Left colon (tissue), 2 donors: ENCODE results near the gene POU2AF3. TPM values are rescaled to one million over a fixed set of nuclear protein-coding genes. Genes with fewer than 3 reads are reported as not detected.

Source experiments
- ATAC-seq: fragments of 200-7000 bp; cut with Tn5 transposase; one replicate; pipeline ENCODE4 v1.9.1; 2020; ENCODE audit warnings: mild to moderate bottlenecking, moderate library complexity
- DNase-seq, 2 donors: peaks; one replicate each; pipeline ENCODE4 v3.0.0-alpha.2; 2020
- intact Hi-C, 2 donors: fragments of 100-400 bp; cut with DNase I in 1 of 2; cut with micrococcal nuclease in 1 of 2; formaldehyde crosslinking; loops; one replicate each; pipeline versions ENCODE4 v1.11.2 to v1.14.0; 2022; cut with DNase I, micrococcal nuclease
- total RNA-seq, 2 donors: library from RNA; stranded (reverse); fragmentation: NEBNext Ultra II Directional; extraction: Animal tissue kit (Norgen Biotek cat#: 25700); gene quantifications; one replicate each; pipeline ENCODE4 v1.2.1, GENCODE V29; 2021
- donor health status: DM: no; HTN: no; CAD: no.
- donor health status: DM: yes; HTN: yes; CAD: no.

Gene POU2AF3
- total RNA-seq, 2 donors from 2014 or later = 6.0 to 6.6 TPM

DNA sequence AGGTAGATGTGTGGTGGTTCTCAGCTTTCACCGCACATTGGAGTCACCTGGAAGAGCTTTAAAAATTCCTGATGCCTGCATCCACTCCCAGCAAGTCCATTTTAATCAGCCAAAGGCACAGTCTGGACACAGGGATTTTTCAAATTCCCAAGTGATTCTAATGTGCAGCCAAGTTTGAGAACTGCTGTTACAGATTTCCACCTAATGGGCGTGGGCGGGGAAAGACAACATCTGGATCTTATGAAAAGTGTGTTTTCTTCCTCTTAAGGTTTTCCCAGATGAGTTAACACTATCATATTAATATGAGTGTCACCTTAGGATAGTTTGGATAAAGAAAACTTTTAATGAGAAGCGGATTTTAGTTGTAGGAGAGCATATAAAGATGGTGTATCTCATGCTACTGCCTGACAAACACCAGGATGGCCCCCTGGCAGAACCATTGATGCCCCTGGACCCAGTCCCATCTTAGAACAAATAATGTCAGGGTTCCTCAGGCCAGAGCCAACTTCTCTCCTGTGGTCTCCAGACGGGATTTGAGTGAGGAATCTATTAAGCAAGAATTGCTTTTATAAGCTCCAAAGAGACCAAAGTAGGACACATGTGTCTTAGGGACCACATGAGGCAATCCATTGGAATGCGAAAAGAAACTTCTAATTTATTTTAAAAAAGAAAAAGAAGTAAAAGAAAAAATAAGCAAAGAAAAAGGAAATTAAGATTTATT is 48.8 kb downstream of the POU2AF3 start:
- DNase-seq = no peak
- no peak for ATAC-seq
- intact Hi-C loops = no loop called here

DNA sequence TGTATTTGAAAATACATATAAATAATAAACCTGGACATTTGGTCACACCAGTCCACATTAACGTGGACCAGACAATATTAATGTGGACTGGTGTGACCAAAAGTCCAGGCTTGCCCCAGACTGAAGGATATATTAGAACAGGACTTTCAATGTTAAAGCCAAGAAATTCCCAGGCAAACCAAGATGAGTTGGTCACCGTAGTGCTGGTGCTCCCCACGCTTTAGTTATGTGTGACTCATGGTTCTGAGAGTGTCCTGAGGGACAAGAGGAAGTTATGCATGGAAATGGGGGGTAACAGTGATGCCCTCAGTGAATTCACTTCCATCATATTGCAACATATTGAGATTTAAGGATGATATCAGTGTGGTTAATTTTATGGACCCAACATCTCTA is 49.4 kb downstream of the POU2AF3 start:
- no peak for ATAC-seq
- no peak for DNase-seq
- intact Hi-C loops = no loop called here

DNA sequence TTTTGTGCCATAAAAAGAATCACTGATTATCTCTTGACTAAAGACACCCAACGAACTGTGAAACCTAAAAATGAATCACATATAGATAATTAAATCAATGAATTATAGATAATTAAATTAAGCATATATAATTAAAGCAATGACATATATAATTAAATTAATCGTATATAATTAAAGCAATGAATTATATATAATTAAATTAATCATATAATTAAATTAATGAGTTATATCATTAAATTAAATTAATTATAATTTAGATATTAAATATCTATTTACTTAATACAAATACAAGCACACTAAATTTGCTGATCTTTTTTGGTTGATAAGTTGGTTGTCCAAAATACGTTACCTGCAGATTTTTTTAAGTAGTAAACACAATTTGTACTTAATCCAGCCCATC is 49.8 kb downstream of the POU2AF3 start:
- intact Hi-C loops = no loop called here
- DNase-seq (no peak), ATAC-seq (no peak)

DNA sequence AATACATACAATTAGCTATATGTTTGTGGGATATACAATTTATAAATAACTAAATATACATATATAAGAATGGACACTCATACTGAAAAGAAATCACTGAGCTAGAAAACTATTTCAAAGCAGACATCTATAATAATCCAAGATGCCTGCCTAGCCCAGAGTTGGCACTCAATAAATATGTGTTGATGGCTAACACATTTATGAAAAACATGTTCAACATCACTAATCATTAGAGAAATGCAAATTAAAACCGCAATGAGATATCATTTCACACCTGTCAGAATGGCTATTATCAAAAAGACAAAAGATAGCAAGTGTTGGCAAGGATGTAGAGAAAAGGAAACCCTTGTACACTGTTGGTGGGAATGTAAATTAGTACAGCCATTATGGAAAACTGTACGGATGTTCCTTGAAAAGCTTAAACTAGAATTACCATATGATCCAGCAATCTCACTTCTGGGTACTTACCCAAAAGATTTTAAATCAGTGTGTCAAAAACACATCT is 50.9 kb downstream of the POU2AF3 start:
- DNase-seq (no peak), ATAC-seq (no peak)
- intact Hi-C loops = no loop called here

DNA sequence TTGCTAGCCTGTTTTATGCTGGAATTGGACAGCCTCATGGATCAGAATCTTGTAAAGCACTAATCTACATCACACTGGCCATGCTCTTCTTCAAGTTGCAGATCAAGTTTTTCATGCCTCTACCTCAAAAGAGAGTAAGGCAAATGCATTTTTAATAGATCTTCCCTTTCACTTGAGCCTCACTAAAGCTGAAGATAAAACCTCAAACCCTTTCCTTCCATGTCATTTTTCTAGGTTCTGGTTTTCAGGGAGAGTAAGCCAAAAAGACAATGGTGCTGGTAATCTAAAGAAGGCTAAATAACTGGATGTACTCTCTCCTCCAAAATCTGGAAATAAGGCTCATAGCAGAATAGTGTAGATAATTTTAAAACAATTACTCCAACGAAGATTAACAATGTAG is 52.5 kb downstream of the POU2AF3 start:
- intact Hi-C loops = no loop called here
- ATAC-seq = no peak
- DNase-seq = no peak

DNA sequence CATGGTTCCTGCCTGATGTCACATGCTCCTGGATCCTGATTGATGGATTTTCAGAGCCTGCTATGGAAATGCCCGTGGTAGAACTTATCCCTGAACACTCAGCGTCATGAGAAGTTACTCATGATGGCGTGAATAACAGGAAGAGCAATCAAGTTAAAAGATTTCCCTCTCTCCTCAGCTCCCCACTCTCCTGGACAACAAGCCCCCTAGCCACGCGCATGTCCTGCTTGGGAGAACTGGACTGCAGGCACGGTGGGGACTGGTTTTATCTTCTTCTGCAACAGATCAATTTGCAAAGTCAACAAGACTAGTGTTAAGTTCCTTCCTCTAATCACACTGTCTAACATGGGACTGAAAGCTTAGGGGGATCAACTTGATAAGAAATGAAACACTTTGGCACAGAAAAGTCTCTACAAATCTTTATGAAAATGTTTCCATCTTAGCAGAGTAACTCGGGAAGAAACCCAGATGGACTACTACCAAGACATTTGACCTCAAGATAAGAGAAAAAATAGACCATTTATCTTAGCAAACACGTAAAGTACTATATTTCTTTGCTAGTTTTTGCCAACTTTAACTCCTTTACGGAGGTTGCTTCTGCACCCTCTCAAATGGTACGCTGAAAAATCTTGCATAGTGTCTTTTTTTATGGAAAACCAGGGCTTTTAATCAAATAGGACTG is 53.2 kb downstream of the POU2AF3 start:
- intact Hi-C loops = no loop called here
- DNase-seq (no peak), ATAC-seq (no peak)

DNA sequence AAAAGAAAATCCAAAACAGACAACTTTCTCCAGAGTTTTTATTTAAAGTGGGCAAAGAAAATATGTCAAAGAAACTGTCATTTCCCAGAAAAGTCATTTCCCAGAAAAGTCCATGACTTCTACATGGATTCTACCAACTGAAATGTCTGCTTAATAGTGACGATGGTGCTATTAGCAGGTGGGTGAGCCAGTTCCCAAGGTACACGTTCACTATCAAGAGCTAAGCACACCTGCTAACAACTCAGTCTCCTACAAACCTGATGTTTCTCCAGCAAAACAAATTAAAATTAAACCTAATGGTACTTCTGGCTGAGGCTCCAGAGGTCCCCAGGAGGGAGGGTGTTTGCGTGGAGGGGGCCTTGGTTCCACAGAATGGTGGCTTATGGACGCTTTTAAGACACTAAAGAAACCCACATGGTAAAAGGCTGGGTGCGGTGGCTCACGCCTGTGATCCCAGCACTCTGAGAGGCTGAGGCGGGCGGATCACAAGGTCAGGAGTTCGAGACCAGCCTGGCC is 53.9 kb downstream of the POU2AF3 start:
- intact Hi-C loops = no loop called here
- ATAC-seq (no peak), DNase-seq (no peak)

DNA sequence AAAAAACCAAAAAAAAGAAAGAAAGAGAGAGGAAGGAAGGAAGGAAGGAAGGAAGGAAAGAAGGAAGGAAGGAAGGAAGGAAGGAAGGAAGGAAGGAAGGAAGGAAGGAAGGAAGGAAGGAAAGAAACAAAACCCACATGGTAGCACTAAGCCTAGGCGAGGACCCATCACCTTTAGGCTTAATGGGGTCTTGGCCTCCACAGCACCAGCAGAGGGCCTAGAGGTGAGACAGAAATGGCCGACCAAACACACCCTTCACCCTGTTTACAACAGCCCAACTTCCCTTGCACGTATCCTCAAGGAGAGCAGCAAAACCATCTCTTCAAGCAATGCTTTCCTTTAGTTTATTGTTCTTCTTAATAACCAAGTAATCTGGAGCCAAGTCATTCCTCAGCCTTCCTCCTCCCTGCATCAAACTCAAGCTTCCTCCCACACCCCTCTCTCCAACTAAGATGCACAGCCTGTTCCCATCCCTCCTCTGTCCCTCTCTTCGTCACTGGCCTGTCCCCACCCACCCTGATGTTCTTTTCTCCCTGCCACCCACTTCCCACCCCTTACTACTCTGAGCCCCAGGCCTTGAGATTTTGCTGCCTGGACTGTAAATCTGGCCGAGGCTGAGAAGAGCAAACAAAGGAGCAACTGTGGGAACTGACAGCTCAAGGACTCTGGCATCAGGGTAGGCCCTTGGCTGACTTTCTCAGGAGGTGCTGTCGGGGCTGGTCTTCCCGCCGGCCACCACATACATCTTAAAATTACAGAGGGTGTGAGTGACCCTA is 54.8 kb downstream of the POU2AF3 start:
- DNase-seq = peak in 1 of 2 donors; percentile 59
- intact Hi-C loops = no loop called here
- peak; percentile 82 for ATAC-seq

DNA sequence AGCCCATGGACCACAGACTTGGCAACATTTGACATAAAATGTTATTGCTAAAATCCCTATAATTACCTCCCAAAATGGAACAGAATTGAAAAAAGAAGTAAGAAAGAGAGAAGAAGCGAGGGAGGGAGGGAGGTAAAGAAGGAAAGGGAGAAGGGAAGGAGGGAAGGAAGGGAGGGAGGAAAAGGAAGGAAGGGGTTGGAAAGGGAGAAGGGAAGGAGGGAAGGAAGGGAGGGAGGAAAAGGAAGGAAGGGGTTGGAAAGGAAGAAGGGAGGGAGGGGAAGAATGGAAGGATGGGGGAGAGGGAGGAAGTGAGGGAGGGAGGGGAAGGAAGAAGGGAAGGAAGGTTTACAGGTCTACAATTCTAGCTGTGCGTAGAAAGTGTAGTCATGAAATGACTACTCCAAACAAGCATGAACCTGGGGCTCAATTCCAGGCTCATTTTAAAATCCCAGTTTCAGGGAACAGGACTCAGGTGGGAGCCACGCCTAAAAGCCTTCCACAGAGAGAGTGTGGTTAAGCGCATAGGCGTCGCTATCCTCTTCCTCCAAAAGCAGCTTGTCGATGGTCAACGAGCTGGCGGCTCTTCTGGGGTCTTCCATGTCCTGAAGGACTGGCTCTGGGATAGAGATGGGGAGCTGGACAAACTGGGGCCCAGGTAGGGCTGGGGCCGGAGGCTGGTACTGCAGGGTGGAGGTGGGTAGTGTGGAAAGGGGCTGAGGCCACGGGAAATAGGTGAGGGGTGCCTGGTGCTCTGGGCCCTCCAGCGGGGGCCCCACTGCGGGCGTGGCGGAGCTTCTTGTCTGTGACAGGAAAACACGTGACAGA is 55.6 kb downstream of the POU2AF3 start:
- ATAC-seq = no peak
- no peak for DNase-seq
- intact Hi-C loops = no loop called here

DNA sequence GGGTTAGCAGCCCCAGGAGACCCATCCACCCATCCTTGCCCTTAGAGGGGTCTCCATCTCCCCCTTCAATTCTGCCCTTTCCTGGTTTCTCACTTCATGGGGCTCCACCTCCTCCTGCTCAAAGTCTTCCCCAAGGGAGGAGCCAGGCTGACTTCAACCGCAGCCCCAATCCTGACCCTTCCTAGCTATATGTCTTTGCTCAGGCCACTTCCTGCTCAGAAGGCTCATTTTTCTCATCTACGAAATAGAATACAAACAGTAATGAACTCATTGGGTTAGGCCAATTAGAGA is 56.2 kb downstream of the POU2AF3 start:
- DNase-seq (no peak), ATAC-seq (no peak)
- intact Hi-C loops = no loop called here

DNA sequence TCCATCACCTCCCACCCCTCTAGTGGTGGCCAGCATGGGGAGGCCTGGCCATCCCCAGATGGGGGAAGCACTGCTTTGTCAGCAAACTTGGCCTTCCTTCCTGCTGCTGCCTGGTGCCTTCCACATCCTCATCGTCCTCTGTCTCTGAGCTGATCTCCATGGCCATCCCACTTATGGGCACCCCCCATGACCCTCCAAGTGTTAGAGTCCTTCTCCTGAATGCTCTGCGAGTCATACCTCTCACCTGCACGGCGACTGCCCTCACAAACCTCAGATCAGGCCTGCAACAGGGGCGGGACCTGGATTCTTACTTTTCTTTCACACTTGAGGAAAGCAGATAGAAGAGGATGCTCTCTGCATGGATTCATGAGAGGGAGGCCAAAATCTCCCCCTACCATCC is 56.8 kb downstream of the POU2AF3 start:
- ATAC-seq (no peak), DNase-seq (no peak)
- intact Hi-C loops = no loop called here

DNA sequence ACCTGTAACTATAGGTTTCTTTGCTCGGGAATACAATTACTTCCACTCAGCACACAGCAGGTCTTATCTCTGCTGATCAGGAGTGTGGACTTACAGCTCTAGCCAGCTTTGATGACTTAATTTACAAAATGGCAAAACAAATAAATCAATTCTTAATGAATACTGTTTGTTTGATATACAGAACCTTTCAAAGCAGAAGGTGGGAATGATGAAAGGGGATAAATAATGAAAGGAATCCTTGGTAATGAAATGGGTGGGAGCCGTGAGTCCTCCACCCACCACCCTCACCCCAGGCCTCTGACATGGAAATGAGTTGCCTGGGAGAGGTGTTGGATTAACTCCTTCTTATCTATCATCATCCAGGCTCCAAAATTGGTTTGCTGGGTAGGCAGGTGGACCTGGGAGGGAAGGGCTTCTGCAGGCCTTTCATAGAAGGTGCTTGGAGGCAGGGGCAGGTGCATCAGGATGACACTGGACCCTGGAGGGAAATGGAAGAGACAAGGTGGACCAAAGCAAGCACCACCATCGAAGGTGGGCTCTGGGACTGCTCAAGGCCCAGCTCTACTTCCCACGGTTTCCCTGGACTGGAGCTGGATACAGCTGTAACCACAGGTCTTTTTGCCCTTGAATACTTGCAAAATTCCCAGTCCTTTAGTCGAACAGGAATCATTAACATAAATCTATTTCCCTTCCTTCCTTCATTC is 57.8 kb downstream of the POU2AF3 start:
- no peak for ATAC-seq
- DNase-seq = no peak
- intact Hi-C loops = no loop called here

DNA sequence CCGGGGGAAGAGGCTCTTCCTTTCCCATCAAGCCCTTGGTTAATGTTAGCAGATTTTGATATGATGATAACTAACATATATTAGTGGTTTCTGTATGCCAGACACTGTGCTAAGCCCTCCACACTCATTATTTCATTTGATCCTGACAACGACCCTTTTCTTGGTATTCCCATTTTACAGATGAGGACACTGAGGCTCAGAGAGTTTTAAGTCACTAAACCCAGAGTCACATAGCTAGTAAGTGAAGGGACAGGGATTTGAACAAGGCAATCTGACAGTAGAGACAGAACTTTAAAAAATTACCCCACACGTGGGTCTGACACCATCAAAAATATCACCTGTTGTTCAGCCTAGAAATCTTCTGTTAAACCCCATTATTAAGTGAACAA is 58.3 kb downstream of the POU2AF3 start:
- DNase-seq = no peak
- no peak for ATAC-seq
- intact Hi-C loops = no loop called here

DNA sequence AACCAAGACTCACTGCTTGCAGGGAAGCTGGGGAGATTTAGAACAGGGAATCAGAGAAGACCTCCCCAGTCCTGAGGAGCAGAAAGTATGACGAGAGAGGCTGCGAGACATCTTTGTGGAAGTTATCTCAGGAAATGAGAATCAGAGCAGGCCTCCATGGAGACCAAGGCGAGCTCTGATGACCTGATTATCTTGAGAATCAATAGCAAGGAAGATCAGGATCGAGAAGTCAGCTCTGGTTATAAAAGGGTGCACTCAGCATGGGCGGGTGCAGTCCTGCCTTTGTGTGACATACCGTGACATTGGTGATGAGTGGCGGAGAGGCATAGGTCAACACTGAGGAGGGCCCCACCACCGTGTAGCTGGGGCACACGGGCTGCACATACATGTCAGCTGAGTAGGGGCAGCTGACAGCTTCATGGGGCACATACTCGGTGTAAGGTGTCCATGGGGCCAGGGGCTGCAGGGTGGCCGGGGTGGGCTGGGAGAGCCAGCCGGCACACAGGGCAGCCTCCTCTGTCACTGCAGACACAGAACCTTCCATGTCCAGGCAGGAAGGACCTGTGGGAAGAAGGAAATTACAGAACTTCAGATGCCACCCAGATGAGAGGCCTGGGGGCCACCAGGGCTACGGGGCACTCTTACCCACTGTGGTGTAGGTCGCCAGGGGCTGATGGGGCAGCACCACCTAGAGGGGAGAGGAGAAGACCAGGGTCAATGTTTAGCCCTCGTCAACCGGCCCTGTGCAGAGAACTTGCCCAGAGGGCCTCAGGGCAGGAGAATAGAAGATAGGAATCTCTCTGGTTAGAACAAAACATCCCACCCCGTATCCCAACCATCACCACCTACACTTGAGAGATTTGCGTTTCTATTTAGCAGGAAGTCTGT is 59.0 kb downstream of the POU2AF3 start:
- intact Hi-C loops = no loop called here
- ATAC-seq (no peak), DNase-seq (no peak)
